PC-9 (cell line): Measurements from ENCODE around the gene ALKBH5. TPM values are rescaled to one million over a fixed set of nuclear protein-coding genes. Genes with fewer than 3 reads are reported as not detected.

Experiments
- BruUV-seq: library from RNA; stranded (reverse); fragments of 400-500 nt; replicated peaks from 2 replicates; lab custom pipeline; 2021; lab: Mats Ljungman, UMichigan
- CTCF ChIA-PET: fragments of 300-600 bp; sonication (Branson Sonifier 250); formaldehyde crosslinking; loops from one replicate; lab custom pipeline; 2022; ENCODE audit warnings: antibody characterized with exemption; lab: Charles Lee
- POLR2A ChIA-PET: fragments of 300-600 bp; sonication (Branson Sonifier 250); formaldehyde crosslinking; loops from one replicate; lab custom pipeline; 2022; ENCODE audit warnings: antibody characterized with exemption; ENCODE audit not compliant: unreplicated experiment; lab: Charles Lee
- DNase-seq, 2 experiments: peaks; one replicate each; pipeline versions ENCODE4 v3.0.0 to v3.0.0-alpha.2; 2015 to 2022; ENCODE audit warnings: mixed read lengths in 1 of 2
- H2AFZ ChIP-seq: fragments of 200-600 bp; sonication (generic); 2 replicates; pipeline ENCODE4 v1.8.1; 2017; ENCODE audit warnings: antibody characterized with exemption
- H3F3A ChIP-seq: fragments of 200-600 bp; sonication (generic); 2 replicates; pipeline ENCODE4 v1.8.1; 2017; ENCODE audit warnings: antibody characterized with exemption, mild to moderate bottlenecking, low read depth; ENCODE audit not compliant: insufficient read depth
- H3K27ac ChIP-seq: fragments of 200-600 bp; sonication (generic); 2 replicates; pipeline ENCODE4 v1.6.1; 2016; ENCODE audit warnings: mixed run types
- H3K27me3 ChIP-seq: fragments of 200-600 bp; sonication (generic); 2 replicates; pipeline ENCODE4 v1.6.1; 2016; ENCODE audit warnings: low read depth, mixed run types; ENCODE audit not compliant: insufficient read depth
- H3K36me3 ChIP-seq: fragments of 200-600 bp; sonication (generic); 2 replicates; pipeline ENCODE4 v1.6.1; 2016; ENCODE audit warnings: low read depth, mixed run types
- H3K4me1 ChIP-seq: fragments of 200-600 bp; sonication (generic); replicated peaks from 2 replicates; pipeline ENCODE4 v1.6.1; 2016; ENCODE audit warnings: mixed run types; ENCODE audit not compliant: insufficient read depth
- H3K4me2 ChIP-seq: fragments of 200-600 bp; sonication (generic); 2 replicates; pipeline ENCODE4 v1.6.1; 2017; ENCODE audit warnings: mixed run types
- H3K4me3 ChIP-seq: fragments of 200-600 bp; sonication (generic); 2 replicates; pipeline ENCODE4 v1.6.1; 2016; ENCODE audit warnings: mixed run types
- H3K79me2 ChIP-seq: fragments of 200-600 bp; sonication (generic); 2 replicates; pipeline ENCODE4 v1.6.1; 2017; ENCODE audit warnings: low read depth, mixed run types
- H3K9me2 ChIP-seq: fragments of 200-600 bp; sonication (generic); 2 replicates; pipeline ENCODE4 v1.8.1; 2017; ENCODE audit warnings: mild to moderate bottlenecking; ENCODE audit not compliant: insufficient read depth
- H3K9me3 ChIP-seq: fragments of 200-600 bp; sonication (generic); 2 replicates; pipeline ENCODE4 v1.8.1; 2016; ENCODE audit warnings: low read depth; ENCODE audit not compliant: insufficient read depth
- H4K20me1 ChIP-seq: fragments of 200-600 bp; sonication (generic); 2 replicates; pipeline ENCODE4 v1.8.1; 2017; ENCODE audit not compliant: insufficient read depth
- CTCF ChIP-seq: fragments of 200-600 bp; sonication (generic); conservative IDR thresholded peaks from 2 replicates; pipeline ENCODE4 v1.6.1; 2017; ENCODE audit warnings: mixed run types, antibody characterized with exemption, mild to moderate bottlenecking, moderate library complexity
- EZH2 ChIP-seq: fragments of 200-600 bp; sonication (generic); IDR thresholded peaks from 2 replicates; pipeline ENCODE4 v1.8.0; 2017; ENCODE audit warnings: antibody characterized with exemption, low read depth
- intact Hi-C: fragments of 100-400 bp; cut with micrococcal nuclease; formaldehyde crosslinking; loops from one replicate; pipeline ENCODE4 v1.10.0; 2022; ENCODE audit not compliant: unreplicated experiment
- total RNA-seq: library from RNA; stranded (reverse); gene quantifications from 2 replicates; pipeline ENCODE4 v1.2.3, GENCODE V29; 2021

The ALKBH5 gene
- total RNA-seq, 1 experiment from 2014 or later, result 117 TPM

GRCh38 chr17:18191967-18192366 is 8.3 kb downstream of the ALKBH5 start:
- peaks cover 21% of the 10 kb centered on the region for H3K36me3 ChIP-seq
- ChIA-PET POLR2A (no interaction called here), CTCF (no interaction called here)
- intact Hi-C loops, result no loop called here
- no peak for DNase-seq
- H4K20me1 ChIP-seq, result peaks cover 66% of the 10 kb centered on the region
- H3K9me3 ChIP-seq, result no peaks in the 10 kb centered on the region
- peaks cover 85% of the 10 kb centered on the region for H3K79me2 ChIP-seq
- no peak overlapping the region for H3K27ac ChIP-seq
- peaks cover 10% of the 10 kb centered on the region for H3K4me1 ChIP-seq
- no peak overlapping the region for H3K4me3 ChIP-seq
- no TSS peak for BruUV-seq
- H3K9me2 ChIP-seq, result no peaks in the 10 kb centered on the region
- H3F3A ChIP-seq, result no peaks in the 10 kb centered on the region; the same call in none of the 2 replicates
- TF ChIP-seq CTCF (0 out of 2 replicates have a peak, but pooled peaks have one; percentile 27), EZH2 (no peak)
- H3K27me3 ChIP-seq, result no peaks in the 10 kb centered on the region
- no peak overlapping the region for H2AFZ ChIP-seq
- H3K4me2 ChIP-seq, result no peak overlapping the region

- DNase-seq, result no peak
- Histone ChIP-seq H3K4me2 (no peak overlapping the region), H3K36me3 (peaks cover 6% of the 10 kb centered on the region; the same call in 1 of the 2 replicates), H3K79me2 (peaks cover 76% of the 10 kb centered on the region), H2AFZ (no peak overlapping the region), H3K4me3 (no peak overlapping the region), H3K9me2 (no peaks in the 10 kb centered on the region), H4K20me1 (peaks cover 51% of the 10 kb centered on the region), H3K9me3 (no peaks in the 10 kb centered on the region), H3K27me3 (no peaks in the 10 kb centered on the region), H3K27ac (no peak overlapping the region), H3F3A (no peaks in the 10 kb centered on the region; the same call in none of the 2 replicates), H3K4me1 (no peaks in the 10 kb centered on the region)
- TF ChIP-seq CTCF, result no peak
- no peak for TF ChIP-seq EZH2
- BruUV-seq, result no TSS peak
- CTCF ChIA-PET, result no interaction called here
- intact Hi-C loops, result no loop called here
- POLR2A ChIA-PET, result no interaction called here
These were observed 10.8 kb downstream of the ALKBH5 start for GRCh38 chr17:18194394-18194793.

- POLR2A ChIA-PET, result no interaction called here
- peaks cover 5% of the 10 kb centered on the region; the same call in 1 of the 2 replicates for H3K36me3 ChIP-seq
- H3K9me2 ChIP-seq, result no peaks in the 10 kb centered on the region
- no peaks in the 10 kb centered on the region for H3K4me1 ChIP-seq
- CTCF ChIA-PET, result no interaction called here
- H3K79me2 ChIP-seq, result peaks cover 76% of the 10 kb centered on the region
- no peak overlapping the region for H2AFZ ChIP-seq
- no TSS peak for BruUV-seq
- H3K4me3 ChIP-seq, result no peak overlapping the region
- H3K27ac ChIP-seq, result no peak overlapping the region
- no peak overlapping the region for H3K4me2 ChIP-seq
- peaks cover 51% of the 10 kb centered on the region for H4K20me1 ChIP-seq
- H3K27me3 ChIP-seq, result no peaks in the 10 kb centered on the region
- intact Hi-C loops, result no loop called here
- no peak for TF ChIP-seq CTCF
- no peak for TF ChIP-seq EZH2
- no peaks in the 10 kb centered on the region; the same call in none of the 2 replicates for H3F3A ChIP-seq
- no peak for DNase-seq
- H3K9me3 ChIP-seq, result no peaks in the 10 kb centered on the region
These were observed 11.2 kb downstream of the ALKBH5 start for GRCh38 chr17:18194804-18195203.
